Left ventricle myocardium inferior (tissue), 1 donor: ENCODE results near the gene ULBP3. TPM values are rescaled to one million over a fixed set of nuclear protein-coding genes. Genes with fewer than 3 reads are reported as not detected.

Experiments
- DNase-seq: peaks from one replicate; pipeline ENCODE4 v3.0.0-alpha.2; 2020
- H3K27ac ChIP-seq: fragments of 200-600 bp; replicated peaks from 2 replicates; pipeline ENCODE4 v1.8.0; 2021
- H3K27me3 ChIP-seq: fragments of 200-600 bp; 2 replicates; pipeline ENCODE4 v1.8.0; 2021; ENCODE audit warnings: low read depth
- H3K36me3 ChIP-seq: fragments of 200-600 bp; 2 replicates; pipeline ENCODE4 v1.8.0; 2021
- H3K4me1 ChIP-seq: fragments of 200-600 bp; 2 replicates; pipeline ENCODE4 v1.8.0; 2021
- H3K4me3 ChIP-seq: fragments of 200-600 bp; 2 replicates; pipeline ENCODE4 v1.8.0; 2021; ENCODE audit warnings: mild to moderate bottlenecking, moderate library complexity
- H3K9me3 ChIP-seq: fragments of 200-600 bp; replicated peaks from 2 replicates; pipeline ENCODE4 v1.8.0; 2021
- CTCF ChIP-seq: fragments of 200-600 bp; IDR thresholded peaks from 2 replicates; pipeline ENCODE4 v1.8.0; 2021; ENCODE audit warnings: antibody characterized with exemption, mild to moderate bottlenecking, borderline replicate concordance
- intact Hi-C: fragments of 100-400 bp; cut with micrococcal nuclease; formaldehyde crosslinking; loops from one replicate; pipeline ENCODE4 v1.11.0; 2022
- total RNA-seq: library from RNA; stranded (reverse); fragmentation: NEBNext Ultra II Directional; extraction: Animal tissue kit (Norgen Biotek cat#: 25700); gene quantifications from one replicate; pipeline ENCODE4 v1.2.1, GENCODE V29; 2021
- donor health status: DM: no; HTN: yes; CAD: no; lungs with severe emphysema.

Gene ULBP3
- total RNA-seq, 1 donor from 2014 or later = 0.99 TPM

GRCh38 chr6:150087336-150087735, 18.4 kb upstream of the ULBP3 start:
- intact Hi-C loops = no loop called here

GRCh38 chr6:150086026-150086425, 17.1 kb upstream of the ULBP3 start:
- Histone ChIP-seq H3K36me3 (no peaks in the 10 kb centered on the region), H3K4me1 (no peaks in the 10 kb centered on the region), H3K9me3 (no peaks in the 10 kb centered on the region), H3K27ac (no peak overlapping the region), H3K4me3 (no peak overlapping the region), H3K27me3 (peaks cover 57% of the 10 kb centered on the region)
- intact Hi-C loops = no loop called here
- DNase-seq = no peak
- no peak for TF ChIP-seq CTCF

More at GRCh38 chr6:150087336-150087735, 18.4 kb upstream of the ULBP3 start:
- Histone ChIP-seq H3K27ac (no peak overlapping the region), H3K4me3 (no peak overlapping the region), H3K9me3 (no peaks in the 10 kb centered on the region), H3K27me3 (peaks cover 53% of the 10 kb centered on the region), H3K4me1 (no peaks in the 10 kb centered on the region), H3K36me3 (no peaks in the 10 kb centered on the region)
- no peak for DNase-seq
- TF ChIP-seq CTCF = no peak

- Histone ChIP-seq H3K9me3 (no peaks in the 10 kb centered on the region), H3K4me3 (no peak overlapping the region), H3K27ac (no peak overlapping the region), H3K4me1 (no peaks in the 10 kb centered on the region), H3K36me3 (no peaks in the 10 kb centered on the region), H3K27me3 (peaks cover 48% of the 10 kb centered on the region)
- DNase-seq = no peak
- TF ChIP-seq CTCF = no peak
- intact Hi-C loops = no loop called here
Observed at GRCh38 chr6:150084426-150084825, 15.5 kb upstream of the ULBP3 start.

- Histone ChIP-seq H3K36me3 (no peaks in the 10 kb centered on the region), H3K27me3 (peaks cover 45% of the 10 kb centered on the region), H3K4me3 (no peak overlapping the region), H3K4me1 (no peaks in the 10 kb centered on the region), H3K27ac (no peak overlapping the region), H3K9me3 (no peaks in the 10 kb centered on the region)
- TF ChIP-seq CTCF = no peak
- intact Hi-C loops = no loop called here
- DNase-seq = no peak
Observed at GRCh38 chr6:150083839-150084238, 14.9 kb upstream of the ULBP3 start.

GRCh38 chr6:150081702-150082101, 12.8 kb upstream of the ULBP3 start:
- Histone ChIP-seq H3K4me3 (no peak overlapping the region), H3K27me3 (peaks cover 47% of the 10 kb centered on the region), H3K4me1 (no peaks in the 10 kb centered on the region), H3K9me3 (no peaks in the 10 kb centered on the region), H3K27ac (no peak overlapping the region), H3K36me3 (no peaks in the 10 kb centered on the region)
- DNase-seq = no peak
- intact Hi-C loops = loop anchor here (2.0 kb wide), 1 partner anchor 253 kb away; no protein-coding TSS in a partner anchor
- no peak for TF ChIP-seq CTCF
